Measurements from ENCODE around the gene SLC2A9.

SLC2A9 gene

DNA sequence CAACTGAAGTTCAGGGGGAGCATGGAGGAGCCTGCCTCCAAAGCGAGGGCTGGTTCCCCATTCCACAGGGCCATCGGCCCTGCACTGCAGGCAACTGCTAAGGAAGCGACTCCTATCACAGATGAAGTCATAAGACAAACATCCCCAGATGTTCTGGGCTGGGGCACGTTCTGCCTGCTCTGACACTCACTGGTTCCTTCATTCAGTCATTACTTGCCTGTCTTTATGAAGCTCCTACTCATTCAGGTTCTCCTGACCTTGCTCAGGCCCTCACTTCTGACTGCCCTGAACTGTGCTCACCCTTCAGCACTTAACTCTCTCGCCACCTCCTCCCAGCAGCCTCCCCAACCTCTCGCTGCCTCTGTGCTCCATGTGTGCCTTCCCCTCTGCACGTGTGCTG lies 2.5 kb upstream of the SLC2A9 start:
- H3K27ac ChIP-seq: peak overlapping the region in 11 of 21 experiments; percentile 24 to 84 (median 52)
- no peak overlapping the region for H3K4me3 ChIP-seq

DNA sequence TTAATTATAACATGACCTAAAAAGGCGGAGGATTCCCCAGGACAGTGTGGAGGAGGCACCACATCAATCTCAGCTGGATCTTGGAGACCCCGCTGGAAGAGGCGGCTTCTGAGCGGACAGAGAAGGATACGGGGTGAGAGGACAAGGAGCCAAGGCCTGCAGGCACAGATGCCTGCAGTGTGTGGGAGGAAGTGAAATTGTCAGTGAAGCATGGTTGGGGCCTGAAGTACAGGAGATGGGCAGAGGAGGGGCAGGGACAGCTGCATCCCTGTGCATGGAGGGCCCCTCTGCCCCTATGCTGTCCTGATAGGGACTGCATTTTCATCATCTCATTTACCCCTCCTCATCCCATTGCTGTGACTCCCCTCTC lies 1.7 kb upstream of the SLC2A9 start:
- no peak overlapping the region for H3K4me3 ChIP-seq
- H3K27ac ChIP-seq: peak overlapping the region in 6 of 21 experiments; percentile 8 to 84 (median 62)

DNA sequence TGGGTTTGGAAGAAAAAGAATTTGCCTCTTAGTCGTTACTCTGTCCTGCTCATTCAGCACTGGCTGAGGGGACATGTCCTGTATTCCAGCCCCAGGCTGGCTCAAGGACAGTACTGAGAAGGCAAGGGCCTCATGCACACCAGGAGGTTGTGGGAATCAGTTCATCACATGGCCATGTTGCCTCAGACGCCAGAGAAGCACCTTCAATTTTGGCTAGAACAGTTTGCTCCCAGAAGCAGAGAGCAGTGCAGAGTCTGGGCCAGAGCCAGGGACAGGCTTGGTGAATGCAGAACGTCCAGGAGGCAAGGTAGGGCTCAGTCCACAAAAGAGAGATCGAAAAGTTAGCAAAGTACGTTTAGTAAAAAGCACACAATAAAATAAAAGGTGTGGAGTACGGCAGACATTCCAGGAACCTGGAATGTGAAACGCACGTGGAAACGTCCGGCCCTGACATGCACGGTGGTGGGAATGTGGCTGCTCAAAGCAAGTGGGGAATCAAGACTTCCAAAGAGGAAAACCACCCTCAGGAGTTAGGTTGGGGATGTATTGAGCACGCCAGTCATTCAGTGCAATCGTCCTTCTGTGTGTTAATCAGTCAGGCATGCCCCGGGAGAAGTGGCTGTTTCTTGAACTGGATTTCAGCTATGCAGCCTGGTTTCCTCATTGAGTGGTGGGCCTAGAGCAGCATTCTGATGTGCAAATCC lies 1.2 kb upstream of the SLC2A9 start:
- peak overlapping the region in 13 of 21 experiments; percentile 0 to 86 (median 76) for H3K27ac ChIP-seq
- no peak overlapping the region for H3K4me3 ChIP-seq

DNA sequence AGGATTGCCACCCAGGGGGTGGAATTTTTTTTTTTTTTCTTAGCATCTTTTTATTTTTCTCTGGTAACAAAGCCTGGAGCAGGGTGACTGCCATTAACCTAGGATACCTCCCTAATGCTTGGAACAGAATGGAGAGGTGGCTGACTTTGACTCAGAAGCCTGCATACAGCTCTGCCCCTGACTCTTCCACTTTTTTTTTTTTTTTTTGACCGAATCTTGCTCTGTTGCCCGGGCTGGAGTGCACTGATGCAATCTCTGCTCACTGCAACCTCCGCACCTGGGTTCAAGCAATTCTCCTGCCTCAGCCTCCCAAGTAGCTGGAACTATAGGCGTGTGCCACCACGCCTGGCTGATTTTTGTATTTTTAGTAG lies 341 bp upstream of the SLC2A9 start:
- H3K27ac ChIP-seq: peak overlapping the region in 16 of 21 experiments; percentile 39 to 86 (median 76)
- H3K4me3 ChIP-seq: peak overlapping the region in 1 of 7 experiments; percentile 25

DNA sequence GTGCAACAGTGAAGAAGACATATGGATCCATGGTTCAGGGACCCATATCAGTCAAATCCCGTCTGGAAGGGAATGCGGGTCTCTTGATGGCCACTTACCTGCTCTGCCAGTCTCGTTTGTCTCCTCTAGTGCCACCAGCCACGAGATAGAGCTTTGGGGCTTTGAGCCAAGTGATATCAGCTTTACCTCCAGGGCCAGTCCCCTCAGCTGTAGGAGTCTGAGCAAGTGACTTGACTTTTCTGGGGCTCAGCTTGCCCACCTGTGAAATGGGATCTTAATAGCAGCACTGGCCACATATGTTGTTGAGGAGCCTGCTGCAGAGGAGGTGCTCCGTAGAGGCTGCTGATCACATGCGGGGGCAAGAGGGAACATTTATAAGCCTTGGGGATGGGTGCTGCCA lies 1.2 kb downstream of the SLC2A9 start:
- Histone ChIP-seq H3K4me3 (peak overlapping the region in 1 of 7 experiments; percentile 25), H3K27ac (peak overlapping the region in 14 of 21 experiments; percentile 69 to 89 (median 81))

DNA sequence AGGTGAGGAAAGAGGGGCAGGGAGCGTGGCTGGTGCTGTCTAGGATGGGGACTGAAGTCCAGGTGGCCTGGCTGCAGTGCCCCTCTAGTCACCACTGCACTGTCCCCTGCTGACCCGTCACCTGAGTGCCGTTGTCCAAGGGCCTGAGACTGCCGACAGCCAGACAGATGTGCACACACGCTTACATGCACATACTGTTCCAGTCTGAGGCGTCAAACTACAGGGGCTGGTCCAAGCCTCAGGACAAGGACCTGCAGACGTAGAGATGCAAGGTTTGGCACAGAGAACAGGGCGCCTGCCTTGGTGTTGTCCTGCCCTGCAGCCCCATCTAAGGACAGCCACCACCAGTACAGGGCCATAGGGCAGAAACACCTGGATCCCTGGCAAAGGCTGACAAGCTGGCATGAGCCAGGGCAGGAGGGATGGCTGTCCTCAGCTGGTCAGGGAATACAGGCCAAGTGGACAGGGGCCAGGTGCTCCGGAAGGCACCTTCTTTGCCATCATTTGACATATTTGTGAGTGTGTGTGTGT lies 1.7 kb downstream of the SLC2A9 start:
- Histone ChIP-seq H3K27ac (peak overlapping the region; percentile 45 to 92 (median 84)), H3K4me3 (peak overlapping the region; percentile 17 to 40 (median 34))

DNA sequence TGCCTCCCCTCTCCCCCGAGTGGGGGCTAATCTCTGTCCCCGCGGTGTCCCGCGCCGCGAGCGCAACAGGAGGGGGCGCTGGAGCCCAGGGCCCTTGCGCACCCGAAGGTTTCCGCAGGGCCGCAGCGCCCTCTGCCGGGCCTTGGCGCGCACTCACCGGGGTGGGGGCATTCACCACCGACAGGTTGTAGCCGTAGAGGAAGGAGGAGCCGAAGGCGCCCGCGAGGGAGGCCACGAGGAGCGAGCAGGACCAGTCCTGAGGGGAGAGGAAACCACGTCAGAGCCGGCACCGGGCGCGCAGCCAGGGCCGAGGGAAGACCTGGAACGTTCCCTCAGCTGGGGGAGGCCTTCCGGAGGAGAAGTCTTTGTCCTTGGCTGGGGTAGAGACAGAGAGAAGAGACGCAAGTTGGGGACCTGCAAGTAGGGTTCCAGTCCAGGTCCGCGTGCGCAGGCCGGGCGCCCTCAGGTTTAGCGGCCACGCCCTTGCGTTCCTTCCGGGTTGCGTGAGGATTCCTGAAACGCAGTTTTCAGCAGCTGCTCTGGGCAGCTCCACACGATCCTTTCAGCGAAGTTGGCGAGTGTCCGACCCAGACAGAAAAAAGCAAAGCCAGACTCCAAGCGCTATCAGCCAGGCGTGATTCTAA lies 2.4 kb downstream of the SLC2A9 start:
- H3K4me3 ChIP-seq: peak overlapping the region; percentile 17 to 40 (median 34)
- H3K27ac ChIP-seq: peak overlapping the region; percentile 45 to 92 (median 84)

DNA sequence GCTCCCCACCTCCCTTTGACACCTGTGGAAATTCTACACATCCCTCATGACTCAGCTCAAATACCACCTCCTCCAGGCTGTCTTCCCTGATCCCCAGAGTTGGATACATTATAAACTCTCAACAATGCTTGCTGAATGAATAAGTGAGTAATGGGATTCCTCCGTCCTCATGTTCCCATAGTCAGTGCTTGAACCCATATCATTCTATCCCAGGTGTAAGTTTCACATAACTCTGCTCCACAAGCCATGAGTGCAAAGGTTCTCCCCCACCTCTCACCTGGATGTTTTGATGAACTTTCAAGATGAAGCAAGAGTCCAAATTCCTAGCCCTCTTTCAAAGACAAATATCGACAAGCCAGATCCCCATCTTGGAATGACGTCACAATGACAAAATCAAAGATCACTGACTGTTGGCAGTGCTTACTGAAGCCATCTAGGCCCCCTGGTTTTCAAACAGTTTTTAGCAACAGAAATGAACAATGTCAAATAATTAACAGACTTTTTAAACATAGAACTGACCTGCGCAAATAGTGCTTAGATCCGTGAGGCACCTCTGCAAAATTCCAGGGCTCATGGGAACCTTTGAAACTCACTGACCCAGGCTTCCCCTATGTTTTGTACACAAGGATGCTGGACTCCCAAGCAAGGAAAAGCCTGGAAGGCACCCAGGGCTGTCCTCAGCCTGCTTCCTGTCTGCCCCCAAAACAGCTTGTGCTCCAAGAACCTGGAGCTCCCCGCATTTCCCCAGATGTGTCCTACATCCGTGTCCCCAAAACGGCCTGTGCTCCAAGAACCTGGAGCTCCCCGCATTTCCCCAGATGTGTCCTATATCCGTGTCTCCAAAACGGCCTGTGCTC lies 4.0 kb downstream of the SLC2A9 start:
- H3K27ac ChIP-seq: no peak overlapping the region

DNA sequence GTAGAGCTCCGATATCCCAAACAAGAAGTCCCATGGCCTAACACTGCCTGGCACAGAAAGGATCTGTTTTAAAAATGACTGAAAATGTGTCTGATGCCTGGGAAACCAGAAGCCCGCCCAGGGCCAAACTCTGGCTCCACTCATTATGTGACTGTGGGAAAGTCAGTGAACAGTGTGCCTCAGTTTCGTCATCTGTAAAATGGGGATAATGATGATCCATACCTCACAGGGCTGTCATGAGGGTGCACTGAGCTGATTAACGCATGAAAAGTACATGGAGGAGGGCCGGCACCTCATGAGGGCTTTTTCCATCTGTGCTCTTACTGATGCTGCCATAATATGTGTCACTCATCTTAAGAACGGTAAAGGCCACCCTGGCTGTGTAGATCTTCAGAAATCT lies 5.1 kb downstream of the SLC2A9 start:
- Histone ChIP-seq H3K27ac (no peak overlapping the region), H3K4me3 (no peak overlapping the region)

More for the DNA sequence above, 4.0 kb downstream of the SLC2A9 start:
- H3K4me3 ChIP-seq: no peak overlapping the region

DNA sequence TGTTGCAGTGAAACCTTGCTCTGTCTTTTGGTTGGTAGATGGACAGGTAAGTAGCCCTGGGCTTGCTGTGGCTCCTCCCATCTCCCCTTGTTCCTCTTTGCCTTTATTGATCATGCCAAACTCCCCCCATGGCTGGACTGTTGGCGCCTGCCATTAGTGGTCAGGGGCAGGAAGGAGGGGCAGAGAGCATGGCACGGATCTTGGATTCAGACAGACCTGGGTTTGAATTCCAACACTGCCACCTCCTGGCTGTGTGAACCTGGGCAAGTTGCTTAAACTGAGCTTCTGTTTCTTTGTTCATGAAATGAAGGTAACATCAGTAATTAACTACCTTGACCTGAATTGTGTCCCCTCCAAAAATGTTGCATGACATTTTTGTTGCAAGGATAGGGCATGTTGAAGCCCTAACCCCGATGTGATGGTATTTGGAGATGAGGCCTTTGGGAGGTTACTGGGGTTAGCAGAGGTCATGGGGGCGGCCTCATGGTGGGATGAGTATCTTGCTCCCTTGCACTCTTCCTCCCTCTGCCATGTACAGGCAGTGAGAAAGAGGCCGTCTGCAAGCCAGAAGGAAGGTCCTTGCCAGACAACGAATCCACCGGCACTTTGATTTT lies 6.0 kb downstream of the SLC2A9 start:
- H3K27ac ChIP-seq: no peak overlapping the region
- no peak overlapping the region for H3K4me3 ChIP-seq

DNA sequence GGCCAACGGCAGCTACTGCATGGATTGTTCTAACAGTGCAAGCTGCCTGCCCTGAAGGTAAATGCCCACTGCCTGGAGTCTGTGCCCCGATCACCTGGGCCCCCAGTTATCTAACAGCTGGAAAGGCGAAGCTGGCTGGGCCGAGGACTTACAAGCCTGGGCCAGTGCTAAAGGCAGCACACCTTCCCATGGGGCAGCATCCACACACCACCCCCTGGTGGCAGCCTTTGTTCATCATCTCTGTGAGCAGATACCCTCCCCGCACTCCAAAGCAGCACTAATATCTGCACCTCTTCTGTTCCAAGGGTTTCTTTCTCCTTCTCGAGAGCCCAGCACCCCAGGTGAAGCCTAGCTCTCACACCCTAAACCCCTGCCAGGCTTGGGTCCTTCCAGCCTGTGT lies 7.6 kb downstream of the SLC2A9 start:
- Histone ChIP-seq H3K4me3 (no peak overlapping the region), H3K27ac (no peak overlapping the region)

DNA sequence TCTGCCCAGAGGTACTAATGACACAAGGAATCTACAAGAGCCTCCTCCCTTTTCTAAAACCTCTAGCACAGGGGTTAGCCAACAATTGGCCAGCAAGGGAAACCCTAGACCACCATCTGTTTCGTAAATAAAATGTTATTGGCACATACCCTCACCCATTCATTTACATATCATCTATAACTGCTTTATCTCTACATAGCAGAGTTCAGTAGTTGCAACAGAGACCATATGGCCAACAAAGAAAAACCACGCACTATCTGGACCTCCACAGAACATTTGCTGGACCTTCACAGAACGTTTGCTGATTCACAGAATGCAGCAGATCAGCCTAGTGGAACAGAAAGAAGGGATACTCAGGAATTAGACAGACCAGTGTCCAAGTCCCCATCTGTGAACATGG lies 9.4 kb downstream of the SLC2A9 start:
- no peak overlapping the region for H3K27ac ChIP-seq

DNA sequence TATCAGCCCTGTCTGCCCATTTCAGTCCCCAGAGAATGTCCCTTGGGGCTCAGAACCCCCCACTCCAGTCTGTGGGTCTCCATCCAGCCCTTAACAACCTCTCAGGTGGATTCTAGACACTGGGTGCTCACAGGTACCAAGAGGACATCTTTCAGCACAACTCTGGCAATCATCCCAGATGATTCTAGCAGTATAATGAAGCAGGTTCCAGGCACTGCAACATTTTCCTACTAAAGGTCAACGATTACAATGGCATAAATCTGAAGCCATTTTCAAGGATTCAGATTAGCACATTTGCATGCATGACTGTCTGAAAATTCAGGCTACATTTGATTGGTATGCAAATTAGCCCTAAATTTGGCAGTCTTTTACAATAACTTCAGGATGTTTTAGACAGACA lies 10.0 kb downstream of the SLC2A9 start:
- H3K27ac ChIP-seq: no peak overlapping the region
- no peak overlapping the region for H3K4me3 ChIP-seq

More for the DNA sequence above, 9.4 kb downstream of the SLC2A9 start:
- H3K4me3 ChIP-seq: no peak overlapping the region

DNA sequence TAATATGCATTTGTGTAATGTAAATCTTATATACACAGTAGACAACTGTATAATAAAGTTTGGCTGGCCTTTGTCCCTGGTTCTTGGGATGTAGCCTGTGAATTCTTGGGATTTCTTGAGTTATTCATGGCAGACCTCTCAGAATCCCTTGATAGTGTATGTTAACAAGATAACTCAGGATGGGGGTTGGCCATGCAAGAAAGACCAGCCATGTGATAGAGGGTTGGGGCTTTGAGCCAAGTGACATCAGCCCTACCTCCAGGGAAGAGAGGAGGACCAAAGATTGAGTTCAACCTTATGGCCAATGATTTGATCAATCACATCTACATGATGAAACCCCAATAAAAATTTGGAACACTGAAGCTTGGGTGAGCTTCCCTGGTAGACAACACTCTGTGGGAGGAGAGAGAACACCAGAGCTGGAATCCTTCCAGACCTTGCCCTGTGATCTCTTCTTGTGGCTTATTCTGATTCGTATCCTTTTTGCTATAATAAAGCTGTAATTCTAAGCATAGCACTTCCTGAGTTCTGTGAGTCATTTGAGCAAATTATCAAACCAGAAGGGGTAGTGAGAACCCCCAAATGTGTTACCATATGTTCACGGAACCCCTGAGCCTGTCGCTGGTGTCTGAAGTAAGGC lies 11.3 kb downstream of the SLC2A9 start:
- Histone ChIP-seq H3K27ac (peak overlapping the region in 1 of 21 experiments; percentile 7), H3K4me3 (no peak overlapping the region)

DNA sequence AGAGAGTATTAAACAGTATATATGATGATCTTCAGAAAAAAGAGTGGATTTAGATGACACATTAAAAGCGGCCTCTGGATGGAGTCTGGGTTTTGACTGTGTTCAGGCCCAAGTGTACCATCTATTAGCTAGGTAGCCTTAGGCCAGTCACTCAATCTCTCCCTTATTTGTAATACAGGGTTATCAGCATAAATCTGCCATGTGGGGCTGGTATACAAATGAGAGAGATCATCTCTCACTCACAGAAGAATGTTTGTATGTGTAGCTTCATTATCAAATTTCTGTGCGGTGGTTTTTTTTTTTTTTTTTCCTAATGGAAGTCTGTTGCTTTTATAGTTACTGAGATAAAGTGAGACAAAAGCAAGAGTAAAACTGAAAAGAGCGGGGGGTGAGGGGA lies 12.7 kb downstream of the SLC2A9 start:
- H3K4me3 ChIP-seq: no peak overlapping the region
- peak overlapping the region in 1 of 21 experiments; percentile 63 for H3K27ac ChIP-seq

DNA sequence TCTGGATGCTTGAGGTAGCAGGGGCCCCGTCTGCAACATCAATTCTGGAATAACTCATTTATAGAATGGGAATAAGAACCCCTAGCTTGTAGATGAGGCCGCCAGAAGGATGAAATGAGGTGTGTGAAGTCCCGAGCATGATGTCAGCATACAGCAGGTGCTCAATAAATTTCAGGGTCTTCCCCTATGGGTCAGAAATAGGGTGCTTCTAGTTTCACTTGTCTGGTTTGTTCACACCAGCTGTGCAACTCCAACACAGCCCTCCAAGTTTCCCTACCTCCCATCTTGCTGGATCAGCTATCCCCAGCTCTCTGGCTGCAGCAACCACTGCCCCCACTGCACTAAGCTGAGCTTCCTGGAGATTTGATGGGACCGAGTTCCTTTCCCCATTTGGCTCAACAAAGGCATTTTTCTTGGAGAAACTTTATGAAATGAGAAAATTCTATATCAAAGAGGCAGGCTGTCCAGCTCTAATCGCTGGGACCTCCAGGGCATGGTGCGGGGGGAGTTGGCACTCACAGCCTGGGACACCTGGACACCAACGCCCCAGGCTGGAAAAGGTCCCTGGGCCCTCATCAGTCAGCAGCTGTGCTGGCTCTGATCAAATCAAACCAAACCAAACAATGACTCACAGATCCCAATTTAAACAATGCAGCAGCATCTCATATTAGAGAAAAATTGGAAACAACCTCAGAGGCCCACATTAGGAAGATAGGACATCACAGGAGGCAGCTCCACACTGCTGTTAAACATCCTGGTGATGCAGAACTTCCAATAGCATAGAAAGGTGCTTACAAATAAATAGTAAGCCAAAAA lies 13.3 kb downstream of the SLC2A9 start:
- Histone ChIP-seq H3K27ac (peak overlapping the region in 8 of 21 experiments; percentile 31 to 86 (median 66)), H3K4me3 (no peak overlapping the region)

DNA sequence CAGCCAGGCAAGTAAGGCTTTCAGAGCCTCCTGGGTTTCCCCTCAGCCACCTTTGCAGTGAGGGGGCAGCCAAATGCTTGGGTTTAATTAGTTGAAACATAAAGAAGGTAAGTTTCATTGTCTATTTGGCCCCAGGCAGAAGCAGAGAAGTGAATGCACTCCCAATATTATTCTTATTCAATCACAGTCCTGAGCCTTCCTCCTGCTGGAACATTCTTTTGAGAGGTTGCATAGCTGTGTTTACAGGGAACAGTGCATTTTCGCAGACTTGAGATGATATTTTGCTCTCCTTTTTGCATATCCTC lies 13.9 kb downstream of the SLC2A9 start:
- Histone ChIP-seq H3K27ac (peak overlapping the region in 13 of 21 experiments; percentile 14 to 86 (median 63)), H3K4me3 (no peak overlapping the region)

DNA sequence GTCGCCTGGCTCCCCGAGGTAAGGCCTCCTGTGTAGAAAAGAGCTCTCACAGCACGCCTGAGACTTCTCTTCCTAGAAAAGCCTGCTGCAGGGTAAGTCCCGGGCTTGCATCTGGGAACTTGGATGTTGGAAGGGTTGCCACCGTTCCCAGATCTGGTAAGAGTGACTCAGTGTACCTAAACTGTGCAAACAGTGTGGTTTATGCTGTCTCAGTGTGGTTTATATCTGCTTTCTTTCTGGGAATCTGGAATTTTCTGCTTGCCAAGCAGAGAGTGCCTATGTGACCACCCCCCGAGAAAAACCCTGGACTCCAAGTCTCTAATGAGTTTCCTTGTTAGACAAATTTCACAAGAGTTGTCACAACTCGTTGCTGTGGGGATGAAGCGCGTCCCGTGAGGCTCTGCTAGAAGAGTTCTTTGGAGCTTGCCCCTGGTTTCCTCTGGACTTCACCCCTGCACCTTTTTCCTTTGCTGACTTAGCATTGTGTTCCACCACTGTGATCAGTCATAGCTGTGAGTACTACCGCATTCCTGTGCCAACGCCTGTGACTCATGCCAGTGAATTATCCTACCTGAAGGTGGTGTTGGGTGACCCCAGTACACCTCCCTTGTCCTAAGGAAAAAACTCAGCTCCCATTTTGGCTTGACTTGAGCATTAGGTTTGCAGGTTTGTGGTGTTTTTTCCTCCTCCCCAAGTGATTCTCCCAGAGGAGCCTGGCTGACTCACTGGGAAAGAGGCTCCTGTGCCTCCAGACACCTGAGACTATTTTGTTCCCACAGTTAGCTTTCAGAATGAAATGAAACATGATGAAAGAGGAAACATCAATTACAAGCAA lies 14.5 kb downstream of the SLC2A9 start:
- H3K4me3 ChIP-seq: no peak overlapping the region
- H3K27ac ChIP-seq: peak overlapping the region in 18 of 21 experiments; percentile 14 to 86 (median 68)

All from skin epidermis (tissue), 12 donors.